ENCODE data around the gene PARG.

DNA sequence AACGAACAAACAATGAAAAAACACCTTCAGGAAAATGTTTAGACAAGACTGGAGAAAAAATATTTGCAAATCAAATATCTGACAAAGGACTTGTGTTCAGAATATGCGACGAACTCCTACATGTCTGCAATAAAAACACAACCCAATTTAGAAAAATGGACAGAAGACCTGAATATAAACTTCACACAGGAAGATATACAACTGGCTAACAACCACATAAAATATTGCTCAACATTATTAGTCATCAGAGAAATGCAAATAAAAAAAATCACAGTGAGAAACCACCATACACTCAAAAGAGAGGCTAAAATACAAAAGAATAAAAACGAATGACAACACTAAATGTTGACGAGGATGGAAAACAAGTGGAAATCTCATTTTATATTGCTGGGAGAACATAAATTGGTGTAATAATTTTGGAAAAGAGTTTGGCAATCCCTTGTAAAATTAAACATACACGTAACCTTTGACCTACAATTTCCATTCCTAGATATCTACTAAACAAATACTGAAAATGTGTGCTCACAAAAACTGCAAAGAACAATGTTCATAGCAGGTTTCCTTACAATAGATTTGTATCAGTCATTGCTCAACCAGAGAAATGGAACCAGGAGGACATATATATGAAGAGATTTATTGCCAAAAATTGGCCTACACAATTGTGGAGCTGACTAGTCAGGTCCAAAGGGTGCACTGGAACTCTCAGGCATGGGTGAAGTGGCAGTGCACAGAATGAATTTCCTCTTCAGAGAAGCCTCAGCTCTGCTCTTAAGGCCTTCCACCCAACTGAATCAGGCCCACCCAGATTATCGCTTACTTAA lies 96.8 kb downstream of the PARG start:
- TF ChIP-seq POLR2A (IDR thresholded peaks at IDR 0.05): no peak
- TF ChIP-seq, protein P1, sequence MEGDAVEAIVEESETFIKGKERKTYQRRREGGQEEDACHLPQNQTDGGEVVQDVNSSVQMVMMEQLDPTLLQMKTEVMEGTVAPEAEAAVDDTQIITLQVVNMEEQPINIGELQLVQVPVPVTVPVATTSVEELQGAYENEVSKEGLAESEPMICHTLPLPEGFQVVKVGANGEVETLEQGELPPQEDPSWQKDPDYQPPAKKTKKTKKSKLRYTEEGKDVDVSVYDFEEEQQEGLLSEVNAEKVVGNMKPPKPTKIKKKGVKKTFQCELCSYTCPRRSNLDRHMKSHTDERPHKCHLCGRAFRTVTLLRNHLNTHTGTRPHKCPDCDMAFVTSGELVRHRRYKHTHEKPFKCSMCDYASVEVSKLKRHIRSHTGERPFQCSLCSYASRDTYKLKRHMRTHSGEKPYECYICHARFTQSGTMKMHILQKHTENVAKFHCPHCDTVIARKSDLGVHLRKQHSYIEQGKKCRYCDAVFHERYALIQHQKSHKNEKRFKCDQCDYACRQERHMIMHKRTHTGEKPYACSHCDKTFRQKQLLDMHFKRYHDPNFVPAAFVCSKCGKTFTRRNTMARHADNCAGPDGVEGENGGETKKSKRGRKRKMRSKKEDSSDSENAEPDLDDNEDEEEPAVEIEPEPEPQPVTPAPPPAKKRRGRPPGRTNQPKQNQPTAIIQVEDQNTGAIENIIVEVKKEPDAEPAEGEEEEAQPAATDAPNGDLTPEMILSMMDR (IDR thresholded peaks at IDR 0.05): no peak
